ENCODE results near the gene PLA2G4F. TPM values are rescaled to one million over a fixed set of nuclear protein-coding genes. Genes with fewer than 3 reads are reported as not detected.

PLA2G4F gene
- total RNA-seq, 1 donor from 2014 or later: not detected

DNA sequence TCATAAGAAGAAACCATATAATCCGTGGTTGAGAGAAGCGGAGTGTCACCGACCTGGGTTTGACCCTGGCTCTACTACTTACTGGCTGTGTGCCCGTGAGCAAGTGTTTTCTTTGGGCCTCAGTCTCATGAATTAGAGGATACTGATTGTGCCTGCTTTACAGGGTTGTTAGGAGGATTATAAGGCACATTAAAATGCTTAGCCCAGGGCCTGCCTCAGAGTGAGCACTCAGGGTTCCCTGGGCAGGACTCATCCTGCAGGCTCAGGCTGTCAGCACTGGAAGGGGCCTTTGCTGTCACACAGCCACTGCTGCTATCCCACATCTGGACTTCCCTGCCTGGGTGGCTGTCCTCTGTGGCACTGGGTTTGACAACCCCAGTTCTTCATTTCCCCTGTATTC is 4.7 kb downstream of the PLA2G4F start:
- Mint-ChIP-seq H3K4me3 (ENCODE audit: unreplicated experiment) (no peak overlapping the region), H3K4me1 (ENCODE audit: unreplicated experiment) (no peaks in the 10 kb centered on the region), H3K36me3 (ENCODE audit: unreplicated experiment) (no peaks in the 10 kb centered on the region), H3K9me3 (ENCODE audit: unreplicated experiment) (no peaks in the 10 kb centered on the region), H3K27ac (ENCODE audit: unreplicated experiment) (no peak overlapping the region), H3K27me3 (ENCODE audit: unreplicated experiment) (no peaks in the 10 kb centered on the region)
- no peak for TF ChIP-seq CTCF (IDR thresholded peaks at IDR 0.05)
- DNase-seq (ENCODE audit: extremely low spot score, unreplicated experiment): no peak

DNA sequence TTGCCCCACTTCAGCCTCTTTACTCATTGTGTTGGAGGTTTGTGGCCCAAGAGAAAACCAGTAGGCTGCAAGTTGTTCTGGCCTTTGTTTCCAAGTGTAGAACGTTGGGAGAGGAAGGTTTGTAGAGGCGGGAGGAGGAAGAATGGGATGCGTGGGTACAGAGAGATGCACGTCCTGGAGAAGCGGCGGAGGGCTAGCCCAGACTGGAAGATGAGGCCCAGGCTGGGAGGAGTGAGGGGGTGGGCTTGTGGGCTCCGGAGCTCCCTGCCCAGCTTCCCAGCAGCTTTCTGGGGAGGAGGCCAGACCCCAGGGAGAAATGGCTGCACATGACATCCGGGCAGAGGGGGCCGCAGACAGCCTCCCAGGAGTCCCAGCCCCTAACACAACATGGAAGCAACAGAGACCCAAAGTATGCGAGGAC is 5.3 kb downstream of the PLA2G4F start:
- no peak for DNase-seq (ENCODE audit: extremely low spot score, unreplicated experiment)
- H3K9me3 Mint-ChIP-seq (ENCODE audit: unreplicated experiment): no peaks in the 10 kb centered on the region
- H3K36me3 Mint-ChIP-seq (ENCODE audit: unreplicated experiment): no peaks in the 10 kb centered on the region
- H3K27ac Mint-ChIP-seq (ENCODE audit: unreplicated experiment): no peak overlapping the region
- no peak for TF ChIP-seq CTCF (IDR thresholded peaks at IDR 0.05)
- H3K27me3 Mint-ChIP-seq (ENCODE audit: unreplicated experiment): no peaks in the 10 kb centered on the region
- no peaks in the 10 kb centered on the region for H3K4me1 Mint-ChIP-seq (ENCODE audit: unreplicated experiment)
- H3K4me3 Mint-ChIP-seq (ENCODE audit: unreplicated experiment): no peak overlapping the region

DNA sequence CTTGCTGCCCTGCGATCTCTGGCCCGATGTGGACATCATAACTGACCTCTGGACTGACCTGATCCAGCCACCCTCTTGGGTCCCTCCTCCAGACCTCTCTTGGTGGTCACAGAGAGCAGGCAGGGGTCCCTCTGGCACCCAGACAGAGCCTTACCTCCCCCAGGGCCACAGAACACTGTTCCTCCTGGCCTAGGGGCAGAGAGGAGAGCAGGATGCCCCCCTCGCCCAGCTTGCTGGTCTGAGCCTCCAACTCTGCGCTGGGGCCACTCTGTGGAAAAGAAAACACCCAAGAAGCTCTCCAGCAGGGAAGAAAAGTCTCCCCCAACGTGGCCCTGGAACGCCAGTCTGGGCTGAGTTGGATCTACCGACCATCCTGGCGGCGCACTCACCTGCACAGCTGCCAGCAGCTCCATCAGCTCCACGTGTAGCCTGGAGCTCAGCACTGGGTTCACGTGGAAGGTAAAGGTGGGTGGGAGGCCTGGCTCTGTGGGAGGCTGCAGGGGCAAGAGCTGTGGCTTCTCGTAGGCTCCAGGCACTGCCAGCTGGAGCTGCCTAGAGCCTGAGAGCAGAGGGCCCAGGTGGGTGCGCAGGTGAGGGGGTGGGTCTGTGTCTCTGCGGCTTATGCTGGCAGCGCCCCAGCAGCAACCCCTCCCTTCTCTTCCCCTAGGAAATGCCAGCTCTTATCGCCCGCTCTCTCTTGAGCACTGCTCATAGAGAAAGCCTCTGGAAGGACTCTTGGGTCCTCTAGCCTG is 6.0 kb downstream of the PLA2G4F start:
- peaks cover 2% of the 10 kb centered on the region for H3K27me3 Mint-ChIP-seq (ENCODE audit: unreplicated experiment)
- no peak for TF ChIP-seq CTCF (IDR thresholded peaks at IDR 0.05)
- no peaks in the 10 kb centered on the region for H3K4me1 Mint-ChIP-seq (ENCODE audit: unreplicated experiment)
- DNase-seq (ENCODE audit: extremely low spot score, unreplicated experiment): no peak
- H3K4me3 Mint-ChIP-seq (ENCODE audit: unreplicated experiment): no peak overlapping the region
- H3K36me3 Mint-ChIP-seq (ENCODE audit: unreplicated experiment): no peaks in the 10 kb centered on the region
- H3K27ac Mint-ChIP-seq (ENCODE audit: unreplicated experiment): no peak overlapping the region
- H3K9me3 Mint-ChIP-seq (ENCODE audit: unreplicated experiment): no peaks in the 10 kb centered on the region

DNA sequence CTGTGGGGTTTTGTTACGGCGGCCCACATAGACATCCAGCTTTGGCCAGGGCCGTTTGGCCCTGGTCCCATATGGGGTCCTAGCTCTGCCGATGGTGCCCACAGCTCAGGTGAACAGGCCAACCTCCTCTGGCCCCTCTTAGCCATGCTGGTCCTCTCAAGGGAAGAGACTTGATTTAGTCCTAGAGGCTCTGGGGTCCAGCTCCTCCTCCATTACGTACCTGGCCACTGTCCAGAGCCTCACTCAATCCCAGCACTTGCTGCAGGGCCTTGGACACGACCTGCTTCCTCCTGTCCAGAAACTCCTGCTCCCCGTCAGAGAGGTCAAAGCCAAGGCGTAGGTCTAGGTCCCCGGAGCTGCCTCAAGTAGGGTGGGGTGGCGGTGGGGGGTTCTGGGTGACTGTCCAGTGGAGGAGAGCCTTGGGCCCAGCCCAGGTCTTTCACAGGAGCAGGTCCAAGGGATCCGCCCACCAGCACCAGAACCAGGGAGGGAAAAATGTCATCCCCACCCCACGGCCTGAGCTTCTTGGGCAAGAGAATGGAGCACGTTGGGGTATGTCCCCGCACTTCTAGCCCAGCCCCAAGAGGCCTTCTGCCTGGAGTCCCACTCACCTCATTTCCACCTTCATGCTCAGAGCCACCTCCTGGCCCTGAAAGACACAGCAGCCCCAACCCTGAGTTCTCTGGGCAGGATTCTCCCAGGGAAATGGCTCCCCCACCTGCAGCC is 6.8 kb downstream of the PLA2G4F start:
- H3K36me3 Mint-ChIP-seq (ENCODE audit: unreplicated experiment): no peaks in the 10 kb centered on the region
- H3K27ac Mint-ChIP-seq (ENCODE audit: unreplicated experiment): no peak overlapping the region
- H3K4me1 Mint-ChIP-seq (ENCODE audit: unreplicated experiment): no peaks in the 10 kb centered on the region
- no peak for DNase-seq (ENCODE audit: extremely low spot score, unreplicated experiment)
- peaks cover 7% of the 10 kb centered on the region for H3K27me3 Mint-ChIP-seq (ENCODE audit: unreplicated experiment)
- TF ChIP-seq CTCF (IDR thresholded peaks at IDR 0.05): no peak
- no peaks in the 10 kb centered on the region for H3K9me3 Mint-ChIP-seq (ENCODE audit: unreplicated experiment)
- no peak overlapping the region for H3K4me3 Mint-ChIP-seq (ENCODE audit: unreplicated experiment)

GRCh38 chr15:42148808-42149492 is 7.5 kb downstream of the PLA2G4F start:
- Mint-ChIP-seq H3K36me3 (ENCODE audit: unreplicated experiment) (no peaks in the 10 kb centered on the region), H3K27me3 (ENCODE audit: unreplicated experiment) (peaks cover 10% of the 10 kb centered on the region), H3K4me3 (ENCODE audit: unreplicated experiment) (no peak overlapping the region), H3K9me3 (ENCODE audit: unreplicated experiment) (no peaks in the 10 kb centered on the region), H3K27ac (ENCODE audit: unreplicated experiment) (no peak overlapping the region), H3K4me1 (ENCODE audit: unreplicated experiment) (no peaks in the 10 kb centered on the region)
- TF ChIP-seq CTCF (IDR thresholded peaks at IDR 0.05): no peak
- no peak for DNase-seq (ENCODE audit: extremely low spot score, unreplicated experiment)
